Stomach smooth muscle (tissue), 2 donors: ENCODE results near the gene C1QTNF2.

ENCODE experiments used
- H3K27ac ChIP-seq: one replicate; pipeline ENCODE4 v1.7.0; 2013; ENCODE audit warnings: mild to moderate bottlenecking, low read length, inconsistent platforms
- H3K27me3 ChIP-seq, 2 donors: one replicate each; pipeline ENCODE4 v1.7.0; 2013; ENCODE audit warnings: low read length in 2 of 2; ENCODE audit not compliant: insufficient read depth in 2 of 2, control insufficient read depth in 1 of 2
- H3K36me3 ChIP-seq, 2 donors: one replicate each; pipeline ENCODE4 v1.7.0; 2013; ENCODE audit warnings: low read length in 2 of 2; ENCODE audit not compliant: control insufficient read depth in 2 of 2, insufficient read depth in 2 of 2
- H3K4me1 ChIP-seq: one replicate; pipeline ENCODE4 v1.7.0; 2013; ENCODE audit warnings: low read length; ENCODE audit not compliant: control insufficient read depth, insufficient read depth
- H3K4me3 ChIP-seq, 2 donors: one replicate each; pipeline ENCODE4 v1.7.0; 2013; ENCODE audit warnings: low read length in 2 of 2
- H3K9ac ChIP-seq, 2 donors: one replicate each; pipeline ENCODE4 v1.7.0; 2013; ENCODE audit warnings: low read length in 2 of 2, mild to moderate bottlenecking in 1 of 2
- H3K9me3 ChIP-seq, 2 donors: one replicate each; pipeline ENCODE4 v1.7.0; 2013; ENCODE audit warnings: low read length in 2 of 2; ENCODE audit not compliant: control insufficient read depth in 2 of 2
- donor health status: healthy.
- donor health status: Pancreatic carcinoma.

C1QTNF2 gene

GRCh38 chr5:160359242-160359641 lies 11.2 kb downstream of the C1QTNF2 start:
- no peaks in the 10 kb centered on the region for H3K9me3 ChIP-seq
- H3K27me3 ChIP-seq, result no peaks in the 10 kb centered on the region
- no peak overlapping the region for H3K9ac ChIP-seq
- H3K4me1 ChIP-seq, result peaks cover 31% of the 10 kb centered on the region
- no peak overlapping the region for H3K4me3 ChIP-seq
- no peaks in the 10 kb centered on the region for H3K36me3 ChIP-seq
- H3K27ac ChIP-seq, result no peak overlapping the region

- H3K4me3 ChIP-seq, result peak overlapping the region; percentile 50 to 68
- no peaks in the 10 kb centered on the region for H3K27me3 ChIP-seq
- H3K27ac ChIP-seq, result peak overlapping the region; percentile 80
- peak overlapping the region; percentile 50 to 64 for H3K9ac ChIP-seq
- peaks cover 32% of the 10 kb centered on the region for H3K4me1 ChIP-seq
- H3K36me3 ChIP-seq, result no peaks in the 10 kb centered on the region
- H3K9me3 ChIP-seq, result no peaks in the 10 kb centered on the region
These were observed 12.5 kb downstream of the C1QTNF2 start for GRCh38 chr5:160357861-160358411.

GRCh38 chr5:160357394-160357793 lies 13.0 kb downstream of the C1QTNF2 start:
- no peaks in the 10 kb centered on the region for H3K27me3 ChIP-seq
- peak overlapping the region; percentile 50 to 64 for H3K9ac ChIP-seq
- H3K4me3 ChIP-seq, result peak overlapping the region; percentile 26 to 68
- H3K4me1 ChIP-seq, result peaks cover 32% of the 10 kb centered on the region
- H3K36me3 ChIP-seq, result no peaks in the 10 kb centered on the region
- no peaks in the 10 kb centered on the region for H3K9me3 ChIP-seq
- H3K27ac ChIP-seq, result peak overlapping the region; percentile 80

- H3K4me1 ChIP-seq, result peaks cover 32% of the 10 kb centered on the region
- H3K27ac ChIP-seq, result peak overlapping the region; percentile 80
- H3K27me3 ChIP-seq, result no peaks in the 10 kb centered on the region
- H3K4me3 ChIP-seq, result peak overlapping the region; percentile 26 to 68
- no peaks in the 10 kb centered on the region for H3K9me3 ChIP-seq
- peak overlapping the region in 1 of 2 donors; percentile 29 for H3K9ac ChIP-seq
- H3K36me3 ChIP-seq, result no peaks in the 10 kb centered on the region
These were observed 13.7 kb downstream of the C1QTNF2 start for GRCh38 chr5:160356550-160357347.

GRCh38 chr5:160354666-160355065 lies 15.8 kb downstream of the C1QTNF2 start:
- no peak overlapping the region for H3K9ac ChIP-seq
- H3K36me3 ChIP-seq, result no peaks in the 10 kb centered on the region
- H3K9me3 ChIP-seq, result no peaks in the 10 kb centered on the region
- H3K4me3 ChIP-seq, result no peak overlapping the region
- H3K27ac ChIP-seq, result no peak overlapping the region
- H3K27me3 ChIP-seq, result no peaks in the 10 kb centered on the region
- H3K4me1 ChIP-seq, result peaks cover 29% of the 10 kb centered on the region

- no peak overlapping the region for H3K9ac ChIP-seq
- H3K36me3 ChIP-seq, result peaks cover 0 to 4% of the 10 kb centered on the region in 2 donors
- no peak overlapping the region for H3K4me3 ChIP-seq
- H3K27ac ChIP-seq, result no peak overlapping the region
- H3K4me1 ChIP-seq, result peaks cover 24% of the 10 kb centered on the region
- no peaks in the 10 kb centered on the region for H3K9me3 ChIP-seq
- H3K27me3 ChIP-seq, result no peaks in the 10 kb centered on the region
These were observed 17.0 kb downstream of the C1QTNF2 start for GRCh38 chr5:160353379-160353778.

GRCh38 chr5:160352308-160352707 lies 18.1 kb downstream of the C1QTNF2 start:
- Histone ChIP-seq H3K27me3 (no peaks in the 10 kb centered on the region), H3K9me3 (no peaks in the 10 kb centered on the region), H3K27ac (no peak overlapping the region), H3K4me3 (no peak overlapping the region), H3K36me3 (peaks cover 0 to 4% of the 10 kb centered on the region in 2 donors), H3K4me1 (peaks cover 14% of the 10 kb centered on the region), H3K9ac (no peak overlapping the region)

GRCh38 chr5:160349935-160350303 lies 20.5 kb downstream of the C1QTNF2 start:
- no peak overlapping the region for H3K9ac ChIP-seq
- peaks cover 8% of the 10 kb centered on the region for H3K4me1 ChIP-seq
- no peaks in the 10 kb centered on the region for H3K27me3 ChIP-seq
- no peaks in the 10 kb centered on the region for H3K9me3 ChIP-seq
- no peak overlapping the region for H3K4me3 ChIP-seq
- H3K36me3 ChIP-seq, result peaks cover 0 to 4% of the 10 kb centered on the region in 2 donors
- H3K27ac ChIP-seq, result no peak overlapping the region

- H3K27ac ChIP-seq, result no peak overlapping the region
- peaks cover 9% of the 10 kb centered on the region for H3K4me1 ChIP-seq
- H3K4me3 ChIP-seq, result no peak overlapping the region
- H3K9ac ChIP-seq, result no peak overlapping the region
- peaks cover 0 to 4% of the 10 kb centered on the region in 2 donors for H3K36me3 ChIP-seq
- no peaks in the 10 kb centered on the region for H3K9me3 ChIP-seq
- H3K27me3 ChIP-seq, result no peaks in the 10 kb centered on the region
These were observed 21.0 kb downstream of the C1QTNF2 start for GRCh38 chr5:160349249-160349934.

- peaks cover 4% of the 10 kb centered on the region for H3K4me1 ChIP-seq
- no peaks in the 10 kb centered on the region for H3K9me3 ChIP-seq
- H3K4me3 ChIP-seq, result no peak overlapping the region
- H3K27me3 ChIP-seq, result peaks cover 2 to 6% of the 10 kb centered on the region in 2 donors
- peaks cover 0 to 4% of the 10 kb centered on the region in 2 donors for H3K36me3 ChIP-seq
- H3K27ac ChIP-seq, result no peak overlapping the region
- no peak overlapping the region for H3K9ac ChIP-seq
These were observed 22.3 kb downstream of the C1QTNF2 start for GRCh38 chr5:160348080-160348479.
